ENCODE data around the gene AGBL1. TPM values are rescaled to one million over a fixed set of nuclear protein-coding genes. Genes with fewer than 3 reads are reported as not detected.

The AGBL1 gene
- total RNA-seq, 1 donor from 2014 or later: not detected

DNA sequence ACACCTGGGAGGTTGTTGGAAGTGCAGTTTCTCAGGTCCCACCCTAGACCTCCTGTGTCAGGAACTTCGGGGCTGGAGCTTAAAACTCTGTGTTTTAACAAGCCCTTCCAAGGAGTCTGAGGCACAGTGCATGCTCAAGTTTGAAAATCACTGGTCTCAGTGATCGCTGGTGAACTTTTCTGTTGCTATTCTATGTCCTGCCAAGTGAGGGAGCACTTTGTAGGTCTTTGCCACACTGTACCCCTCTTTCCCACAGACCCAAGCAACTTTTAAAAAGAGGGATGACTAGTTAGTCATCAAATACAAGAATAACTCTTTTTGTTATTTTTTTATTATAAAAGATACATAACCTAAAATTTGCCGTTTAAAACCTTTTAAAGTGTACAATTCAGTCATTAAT, 133.7 kb downstream of the AGBL1 start:
- intact Hi-C loops (cut with DNase I): no loop called here

DNA sequence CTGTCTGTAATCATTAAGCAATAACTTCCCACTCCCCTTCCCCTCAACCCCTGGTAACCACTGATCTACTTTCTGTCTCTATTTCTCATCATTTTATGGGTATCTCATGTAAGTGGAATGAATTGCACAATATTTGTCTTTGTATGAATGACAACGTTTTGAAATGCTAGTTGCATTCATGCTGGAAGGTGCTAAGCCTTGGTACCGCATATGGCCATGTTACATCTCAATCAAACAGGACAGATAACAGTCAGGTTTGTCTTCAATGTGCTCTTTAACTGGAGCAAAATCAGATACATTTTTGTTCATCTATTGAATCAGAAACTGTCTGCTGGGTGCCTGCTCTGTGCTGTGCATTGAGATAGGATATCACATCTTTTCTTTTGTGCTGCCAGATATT, 134.2 kb downstream of the AGBL1 start:
- ATAC-seq (ENCODE audit: poor library complexity) (no peak), DNase-seq (no peak)
- intact Hi-C loops (cut with DNase I): no loop called here

More for the DNA sequence above, 133.7 kb downstream of the AGBL1 start:
- DNase-seq: no peak
- no peak for ATAC-seq (ENCODE audit: poor library complexity)

DNA sequence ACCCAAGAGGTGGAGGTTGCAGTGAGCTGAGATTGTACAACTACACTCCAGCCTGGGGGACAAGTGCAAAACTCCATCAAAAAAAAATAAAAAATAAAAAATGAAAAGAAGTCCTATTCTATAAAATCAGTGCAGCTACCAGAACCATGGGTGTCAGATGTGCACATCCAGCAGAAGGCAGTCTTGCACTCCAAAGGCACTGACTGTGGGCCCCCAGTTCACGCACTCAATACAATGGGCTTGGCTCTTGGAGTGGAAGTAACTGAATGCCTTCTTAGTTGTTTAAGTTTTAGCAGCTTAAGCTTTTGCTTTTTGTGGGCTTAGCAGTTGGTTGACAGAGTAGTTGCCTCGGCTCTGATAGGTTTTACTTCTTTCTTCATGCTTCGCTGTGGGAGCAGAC, 141.4 kb downstream of the AGBL1 start:
- intact Hi-C loops (cut with DNase I): loop anchor here (10.0 kb wide), 1 partner anchor 534 kb away; no protein-coding TSS in a partner anchor

DNA sequence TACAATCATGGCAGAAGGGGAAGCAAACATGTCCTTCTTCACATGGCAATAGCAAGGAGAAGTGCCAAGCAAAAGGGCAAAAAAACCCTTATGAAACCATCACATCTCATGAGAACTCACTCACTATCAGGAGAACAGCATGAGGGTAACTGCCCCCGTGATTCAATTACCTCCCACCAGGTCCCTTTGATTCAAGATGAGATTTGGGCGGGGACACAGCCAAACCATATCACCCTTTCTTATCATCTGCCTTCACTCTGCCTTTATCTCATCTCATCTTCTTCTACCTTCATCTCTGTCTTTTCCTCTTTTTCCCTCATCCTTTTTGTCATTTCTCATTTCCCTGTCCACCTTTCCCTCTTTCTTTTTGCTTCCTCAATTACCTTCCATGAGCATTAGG, 149.6 kb downstream of the AGBL1 start:
- DNase-seq: no peak
- ATAC-seq (ENCODE audit: poor library complexity): no peak
- intact Hi-C loops (cut with DNase I): loop anchor here (10.0 kb wide), 1 partner anchor 525 kb away; no protein-coding TSS in a partner anchor

More for the DNA sequence above, 141.4 kb downstream of the AGBL1 start:
- no peak for ATAC-seq (ENCODE audit: poor library complexity)
- DNase-seq: no peak

DNA sequence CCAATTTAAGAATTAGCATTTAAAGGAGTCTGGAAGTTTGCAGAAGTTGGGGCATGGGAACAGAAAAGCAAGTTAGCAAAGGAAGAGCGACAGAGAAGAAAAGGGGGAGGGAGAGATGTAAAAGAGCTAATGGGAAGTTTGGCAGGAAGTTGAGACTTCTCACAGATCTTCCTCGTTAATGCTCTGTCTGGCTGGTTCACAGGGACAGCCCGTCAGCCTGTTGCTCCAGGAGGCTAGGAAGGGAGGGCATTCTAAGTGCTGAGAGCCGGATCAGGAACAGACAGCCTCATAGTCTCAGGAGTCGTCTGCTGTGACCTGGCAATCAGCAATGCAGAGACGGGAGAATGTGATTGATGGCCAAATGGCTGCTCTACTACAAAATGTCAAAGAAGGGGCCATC, 150.3 kb downstream of the AGBL1 start:
- intact Hi-C loops (cut with DNase I): loop anchor here (10.0 kb wide), 1 partner anchor 525 kb away; no protein-coding TSS in a partner anchor
- no peak for DNase-seq
- ATAC-seq (ENCODE audit: poor library complexity): no peak

DNA sequence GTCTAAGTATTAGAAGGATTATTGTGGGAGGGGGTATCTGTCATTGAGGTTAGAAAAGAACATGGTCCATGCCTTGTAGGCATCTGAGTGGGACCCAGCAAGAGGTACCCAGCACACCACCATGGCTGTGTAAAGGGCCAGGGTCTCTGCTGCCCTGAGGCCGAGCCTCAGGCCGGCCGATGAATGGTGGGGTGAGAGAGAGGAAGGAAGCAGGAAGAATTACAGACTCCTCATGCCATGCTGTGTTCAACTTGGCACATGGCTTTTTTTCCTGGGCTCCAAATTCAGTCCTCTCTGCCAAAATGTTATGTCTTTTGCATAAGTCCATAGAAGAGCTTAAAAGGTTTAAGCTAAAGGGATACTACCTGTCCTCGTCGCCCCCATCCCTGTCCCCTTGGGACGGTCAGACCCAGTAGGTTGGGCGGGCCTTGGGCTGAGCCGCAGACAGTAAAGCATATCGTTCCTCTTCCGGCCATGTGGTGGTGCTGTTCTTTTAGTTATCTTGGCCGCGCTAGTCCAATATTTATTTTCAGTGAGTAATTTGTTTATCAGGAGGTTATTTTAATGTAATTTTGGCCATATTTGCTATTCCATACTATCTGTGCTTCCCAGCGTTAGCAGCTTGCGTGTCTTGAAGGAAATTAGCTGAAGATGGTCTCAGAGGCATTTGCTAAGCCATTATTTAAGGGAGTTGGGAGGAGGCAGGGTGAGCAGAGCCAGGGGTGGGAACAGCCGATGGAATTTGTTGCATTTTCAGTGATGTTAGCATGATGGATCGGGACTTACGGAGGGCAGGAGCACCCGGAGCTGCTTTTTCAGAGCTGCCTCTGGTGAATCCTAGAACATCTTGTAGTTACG, 152.4 kb downstream of the AGBL1 start:
- intact Hi-C loops (cut with DNase I): no loop called here
- DNase-seq (peak; percentile 44), ATAC-seq (ENCODE audit: poor library complexity) (peak; percentile 55)

DNA sequence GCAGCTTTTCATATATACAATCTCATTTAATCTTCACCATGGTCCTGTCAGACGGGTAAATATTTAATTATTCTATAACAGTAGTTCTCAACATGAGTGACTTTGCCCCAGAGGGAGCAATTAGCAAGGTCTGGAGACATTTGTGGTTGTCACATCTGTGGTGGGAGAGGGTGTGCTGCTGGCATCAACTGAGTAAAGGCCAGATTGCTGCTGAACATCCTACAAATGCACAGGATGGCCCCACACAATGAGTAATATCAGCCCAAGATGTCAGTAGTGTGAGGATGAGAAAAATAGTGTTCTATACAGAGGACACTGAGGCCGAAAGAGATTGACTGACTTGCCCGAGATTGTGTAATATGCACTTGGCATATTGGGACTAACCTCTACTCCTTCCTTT, 156.0 kb downstream of the AGBL1 start:
- intact Hi-C loops (cut with DNase I): no loop called here
- DNase-seq: no peak
- ATAC-seq (ENCODE audit: poor library complexity): no peak

DNA sequence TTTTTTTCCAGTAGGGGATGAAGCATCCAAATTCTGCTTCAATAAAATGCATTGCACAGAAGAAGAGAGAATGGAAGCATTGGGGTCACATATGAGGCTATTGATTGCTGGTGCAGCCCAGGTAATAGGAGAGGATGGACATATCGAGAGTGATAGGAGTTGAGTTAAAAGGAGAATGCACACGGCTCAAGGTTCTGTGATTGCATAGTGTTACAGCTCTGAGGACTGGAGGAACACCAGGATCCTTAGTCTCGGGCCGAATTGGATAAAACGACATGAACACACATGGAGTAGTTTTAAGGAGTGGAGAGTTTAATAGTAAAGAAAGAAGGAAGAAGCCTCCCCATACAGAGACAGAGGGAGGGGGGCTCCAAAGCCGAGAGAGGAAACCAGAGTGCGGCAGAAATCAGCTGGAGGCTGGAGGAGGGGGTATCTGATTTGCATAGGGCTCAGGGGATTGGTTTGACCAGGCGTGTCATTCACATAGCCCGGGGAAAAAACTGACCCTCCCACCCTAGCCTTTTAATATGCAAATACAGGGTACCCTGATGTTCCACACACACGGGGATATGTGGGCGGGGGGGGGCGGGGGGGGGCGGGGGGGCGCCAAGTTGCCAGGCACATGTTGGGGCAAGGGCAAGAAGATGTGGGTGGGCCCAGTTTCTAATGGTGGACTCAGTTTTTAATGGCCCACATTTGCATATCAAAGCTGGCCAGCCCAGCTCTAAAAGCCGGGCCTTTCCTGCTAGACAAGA, 156.9 kb downstream of the AGBL1 start:
- intact Hi-C loops (cut with DNase I): no loop called here
- ATAC-seq (ENCODE audit: poor library complexity) (no peak), DNase-seq (no peak)

DNA sequence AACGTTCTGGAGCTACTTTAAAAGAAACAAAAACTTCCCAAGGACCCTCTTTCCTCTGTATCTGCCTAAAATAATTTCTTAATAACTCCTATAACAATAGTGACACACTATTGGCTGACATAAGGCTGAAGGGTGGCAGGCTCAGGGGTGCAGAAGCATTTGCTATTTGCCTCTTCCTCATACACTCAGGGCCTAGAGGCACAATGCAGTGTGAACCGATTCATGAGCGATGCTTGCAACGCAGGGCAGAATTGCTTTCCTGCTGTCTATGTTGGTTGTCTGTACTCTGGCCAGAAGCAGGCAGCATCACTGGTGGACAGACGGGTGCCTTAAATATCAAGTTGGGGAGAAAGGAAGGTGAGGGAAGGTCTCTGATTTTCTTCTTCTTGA, 157.4 kb downstream of the AGBL1 start:
- ATAC-seq (ENCODE audit: poor library complexity) (no peak), DNase-seq (no peak)
- intact Hi-C loops (cut with DNase I): no loop called here

DNA sequence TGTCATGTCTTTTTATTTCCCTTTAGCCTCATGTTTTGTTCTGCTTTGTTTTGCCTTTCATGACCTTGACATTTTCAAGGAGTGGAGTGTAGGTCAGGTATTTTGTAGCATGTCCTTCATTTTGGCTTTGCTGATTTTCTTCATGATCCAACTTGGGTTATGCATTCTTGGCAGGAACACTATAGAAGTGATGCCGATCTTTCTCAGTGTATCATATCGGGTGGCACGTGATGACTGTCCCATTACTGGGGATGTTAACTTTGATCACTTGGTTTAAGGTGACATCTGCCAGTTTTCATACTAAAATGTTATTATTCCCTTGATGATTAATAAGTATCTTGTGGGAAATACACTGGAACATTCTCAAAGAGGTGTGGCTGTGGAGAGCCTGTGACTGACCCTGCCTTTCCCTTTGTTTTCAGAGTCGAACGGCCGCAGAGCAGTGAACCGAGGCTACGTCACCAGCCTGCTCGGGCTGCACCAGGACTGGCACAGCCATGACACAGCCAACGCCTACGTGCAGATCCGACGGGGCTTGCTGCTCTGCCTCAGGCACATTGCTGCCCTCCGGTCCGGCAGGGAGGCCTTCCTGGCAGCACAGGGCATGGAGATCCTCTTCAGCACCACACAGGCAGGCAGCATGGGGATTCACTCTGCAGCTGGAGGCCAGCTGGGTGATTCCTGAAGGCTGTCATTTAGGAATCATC, 167.7 kb downstream of the AGBL1 start:
- no peak for ATAC-seq (ENCODE audit: poor library complexity)
- DNase-seq: no peak

DNA sequence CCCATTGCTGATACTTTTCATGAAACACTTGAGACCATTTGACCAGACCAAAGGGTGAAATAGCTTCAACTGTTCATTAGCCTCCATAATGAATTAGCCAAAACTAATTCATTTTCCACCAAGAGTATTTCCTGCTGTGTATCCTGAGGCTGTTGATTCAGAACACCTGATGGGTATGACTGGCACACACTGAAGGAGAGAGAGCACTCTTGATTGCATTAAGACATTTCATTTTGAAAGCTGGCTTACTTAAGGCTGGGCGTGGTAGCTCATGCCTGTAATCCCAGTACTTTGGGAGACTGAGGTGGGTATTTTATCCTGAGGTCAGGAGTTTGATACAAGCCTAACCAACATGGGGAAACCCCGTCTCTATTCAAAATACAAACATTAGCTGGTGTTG, 175.6 kb downstream of the AGBL1 start:
- ATAC-seq (ENCODE audit: poor library complexity) (no peak), DNase-seq (no peak)
- intact Hi-C loops (cut with DNase I): no loop called here

More for the DNA sequence above, 167.7 kb downstream of the AGBL1 start:
- intact Hi-C loops (cut with DNase I): no loop called here

DNA sequence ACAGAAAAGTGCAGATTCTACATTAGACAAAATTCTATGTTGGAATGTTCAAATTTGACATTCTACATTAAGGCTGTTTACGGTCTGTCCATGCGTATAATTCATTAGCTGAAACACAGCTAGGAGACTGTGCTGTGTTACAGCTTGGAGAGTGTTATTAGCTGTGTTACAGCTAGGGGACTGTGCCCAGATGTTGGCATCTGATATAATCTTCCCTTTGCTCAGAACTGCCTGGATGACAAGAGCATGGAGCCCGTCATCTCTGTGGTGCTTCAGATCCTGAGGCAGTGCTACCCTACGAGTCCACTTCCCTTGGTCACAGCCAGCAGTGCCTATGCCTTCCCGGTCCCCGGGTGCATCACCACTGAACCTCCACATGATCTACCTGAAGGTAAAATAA, 177.0 kb downstream of the AGBL1 start:
- ATAC-seq (ENCODE audit: poor library complexity) (no peak), DNase-seq (no peak)
- intact Hi-C loops (cut with DNase I): no loop called here

DNA sequence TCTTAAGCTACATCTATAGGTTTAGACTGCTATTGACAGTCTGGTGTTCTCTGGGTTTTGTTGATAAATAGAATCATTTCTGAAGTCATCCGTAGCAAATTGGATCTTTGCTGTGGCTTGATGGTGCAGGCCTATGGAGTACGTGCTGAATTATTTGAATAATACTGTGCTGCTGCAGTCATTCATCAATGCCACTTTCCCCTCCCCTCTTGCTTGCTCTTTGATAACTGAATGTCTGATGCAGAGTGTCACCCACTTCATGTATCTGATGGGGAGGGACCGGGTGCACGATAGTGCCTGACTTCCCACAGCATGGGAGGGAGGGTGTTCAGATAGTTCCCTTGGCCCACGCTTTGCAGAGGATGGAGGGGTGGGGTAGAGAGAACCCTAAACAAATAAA, 179.9 kb downstream of the AGBL1 start:
- intact Hi-C loops (cut with DNase I): no loop called here
- ATAC-seq (ENCODE audit: poor library complexity) (no peak), DNase-seq (no peak)

DNA sequence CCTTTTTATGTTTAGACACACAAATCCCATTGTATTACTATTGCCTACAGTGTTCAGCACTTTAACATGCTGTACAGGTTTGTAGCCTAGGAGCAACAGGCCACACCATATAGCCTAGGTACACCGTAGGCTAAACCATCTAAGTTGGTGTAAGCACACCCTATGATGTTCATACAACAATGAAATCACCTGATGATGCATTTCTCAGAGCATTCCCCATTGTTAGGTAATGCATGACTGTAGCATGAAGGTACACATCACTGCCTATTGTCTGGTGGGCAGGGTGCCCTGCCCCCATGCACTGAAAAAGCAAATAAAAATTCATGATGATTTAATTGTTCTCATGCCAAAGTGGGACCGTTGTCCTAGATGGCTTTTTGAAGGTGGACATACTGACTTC, 183.6 kb downstream of the AGBL1 start:
- ATAC-seq (ENCODE audit: poor library complexity): no peak
- intact Hi-C loops (cut with DNase I): no loop called here
- DNase-seq: no peak

DNA sequence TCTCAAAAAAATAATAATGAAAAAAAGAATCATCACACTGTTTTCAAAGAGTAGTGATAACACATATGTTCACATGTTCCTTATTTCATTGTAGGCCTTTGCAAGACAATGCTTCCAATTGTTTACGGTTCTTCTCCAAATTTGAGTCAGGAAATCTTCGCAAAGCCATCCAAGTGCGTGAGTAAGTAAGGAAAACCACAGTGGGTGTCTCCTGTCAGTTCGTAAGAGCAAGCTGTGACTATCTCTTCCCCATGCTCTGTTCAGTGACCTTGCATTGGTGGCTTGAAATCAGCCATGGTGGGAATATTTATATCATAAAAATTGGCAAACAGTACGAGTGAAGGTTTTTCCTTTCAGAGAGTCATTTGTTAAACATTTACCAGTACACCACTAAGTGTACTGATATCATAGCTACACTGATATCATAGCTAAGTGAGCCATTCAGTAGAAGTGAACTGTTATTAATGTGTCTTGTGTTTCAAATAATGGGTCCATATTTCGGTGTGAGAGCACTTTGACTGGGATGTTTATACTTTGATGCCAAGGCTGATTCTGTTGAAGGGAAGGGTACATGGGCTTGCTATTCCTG, 187.3 kb downstream of the AGBL1 start:
- DNase-seq (no peak), ATAC-seq (ENCODE audit: poor library complexity) (no peak)
- intact Hi-C loops (cut with DNase I): no loop called here

DNA sequence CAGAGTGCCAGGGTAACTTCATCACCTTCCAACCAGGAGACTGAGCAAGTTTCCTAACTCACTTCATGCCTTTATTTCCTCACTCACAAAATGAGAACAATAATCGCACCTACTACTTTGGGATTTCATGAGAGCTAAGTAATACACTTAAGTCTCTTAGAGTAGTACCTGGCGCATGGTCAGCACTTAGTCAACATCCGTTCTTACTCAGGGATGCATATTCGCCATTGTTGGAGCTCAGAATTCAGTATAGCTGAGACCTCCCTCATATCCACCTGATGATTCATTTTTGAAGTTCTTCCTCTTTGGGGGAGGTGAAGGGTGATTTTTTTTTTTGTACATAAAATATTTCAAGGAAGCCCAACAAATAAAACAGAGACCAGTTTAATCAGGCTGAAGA, 188.2 kb downstream of the AGBL1 start:
- DNase-seq (no peak), ATAC-seq (ENCODE audit: poor library complexity) (no peak)
- intact Hi-C loops (cut with DNase I): no loop called here

DNA sequence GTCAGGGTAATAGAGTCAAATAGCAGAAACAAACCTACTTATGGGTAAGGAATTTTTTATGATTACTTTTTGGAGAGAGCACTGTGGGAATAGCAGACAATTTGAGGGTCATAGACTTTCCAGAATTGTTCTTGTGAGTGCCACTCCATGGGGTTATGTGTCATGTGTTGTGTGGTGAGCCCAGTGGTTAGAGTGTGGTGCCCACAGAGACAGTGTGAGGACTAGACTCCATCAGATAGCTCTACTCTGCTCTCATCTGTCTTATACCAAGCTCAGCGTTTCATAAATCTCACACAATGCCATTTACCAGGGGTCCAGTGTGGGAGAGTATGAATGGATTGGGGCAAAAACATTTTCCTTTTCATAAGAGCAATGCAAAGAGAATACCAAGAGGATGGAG, 188.9 kb downstream of the AGBL1 start:
- DNase-seq: no peak
- no peak for ATAC-seq (ENCODE audit: poor library complexity)
- intact Hi-C loops (cut with DNase I): no loop called here

DNA sequence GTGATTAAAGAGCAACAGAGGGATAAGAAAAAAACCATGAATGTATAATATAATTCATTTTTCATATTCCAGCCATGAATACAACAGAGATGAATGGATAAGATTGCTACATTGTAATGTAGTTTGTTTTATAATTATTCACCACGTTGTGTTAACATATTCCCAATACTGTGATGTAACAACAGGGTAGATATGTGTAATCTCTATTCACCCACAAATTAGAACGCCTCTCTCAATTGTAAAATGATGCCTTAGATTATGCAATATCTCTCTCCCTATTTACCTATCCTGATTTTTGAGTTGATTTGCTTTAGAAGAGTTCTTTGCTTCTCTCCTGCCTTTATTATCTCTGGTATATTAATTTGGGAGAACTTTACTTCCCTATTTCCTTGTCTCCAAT, 193.6 kb downstream of the AGBL1 start:
- DNase-seq (no peak), ATAC-seq (ENCODE audit: poor library complexity) (no peak)
- intact Hi-C loops (cut with DNase I): no loop called here

DNA sequence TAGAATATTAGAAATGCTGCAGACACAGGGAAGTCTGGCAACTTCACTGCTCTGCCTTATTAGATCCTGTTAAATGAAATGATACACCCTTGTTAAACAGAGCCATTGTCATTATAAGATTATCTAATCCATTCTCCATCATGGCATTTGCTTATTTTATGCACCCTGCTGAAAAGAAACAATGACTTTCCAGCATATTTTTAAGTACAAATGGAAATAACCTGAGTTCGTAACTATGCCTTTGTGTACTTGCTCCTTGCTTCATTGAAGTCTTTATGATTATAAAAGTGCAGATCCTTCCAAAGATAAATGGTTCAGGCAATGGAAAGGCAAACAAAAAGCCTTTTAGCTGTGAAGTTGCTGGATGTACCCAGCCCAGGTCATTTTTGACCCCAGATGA, 195.7 kb downstream of the AGBL1 start:
- DNase-seq: no peak
- intact Hi-C loops (cut with DNase I): no loop called here
- ATAC-seq (ENCODE audit: poor library complexity): no peak

All from Right ventricle myocardium superior (tissue), 1 donor.